Measurements from ENCODE around the gene MLNR.

GRCh38 chr13:49271264-49271663 is 51.1 kb downstream of the MLNR start:
- TF ChIP-seq, protein P1, sequence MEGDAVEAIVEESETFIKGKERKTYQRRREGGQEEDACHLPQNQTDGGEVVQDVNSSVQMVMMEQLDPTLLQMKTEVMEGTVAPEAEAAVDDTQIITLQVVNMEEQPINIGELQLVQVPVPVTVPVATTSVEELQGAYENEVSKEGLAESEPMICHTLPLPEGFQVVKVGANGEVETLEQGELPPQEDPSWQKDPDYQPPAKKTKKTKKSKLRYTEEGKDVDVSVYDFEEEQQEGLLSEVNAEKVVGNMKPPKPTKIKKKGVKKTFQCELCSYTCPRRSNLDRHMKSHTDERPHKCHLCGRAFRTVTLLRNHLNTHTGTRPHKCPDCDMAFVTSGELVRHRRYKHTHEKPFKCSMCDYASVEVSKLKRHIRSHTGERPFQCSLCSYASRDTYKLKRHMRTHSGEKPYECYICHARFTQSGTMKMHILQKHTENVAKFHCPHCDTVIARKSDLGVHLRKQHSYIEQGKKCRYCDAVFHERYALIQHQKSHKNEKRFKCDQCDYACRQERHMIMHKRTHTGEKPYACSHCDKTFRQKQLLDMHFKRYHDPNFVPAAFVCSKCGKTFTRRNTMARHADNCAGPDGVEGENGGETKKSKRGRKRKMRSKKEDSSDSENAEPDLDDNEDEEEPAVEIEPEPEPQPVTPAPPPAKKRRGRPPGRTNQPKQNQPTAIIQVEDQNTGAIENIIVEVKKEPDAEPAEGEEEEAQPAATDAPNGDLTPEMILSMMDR (IDR thresholded peaks at IDR 0.05; ENCODE audit: poor library complexity, severe bottlenecking), result no peak
- TF ChIP-seq EP300 (conservative IDR thresholded peaks at IDR 0.05; ENCODE audit: poor library complexity, severe bottlenecking) (no peak), POLR2AphosphoS5 (IDR thresholded peaks at IDR 0.05) (no peak)

Measured in neural cell (in vitro differentiated cells).